GM21390 (cell line): ENCODE data around the gene CALR.
"Not testable (repeated sequence)": the region's sequence is repeated elsewhere in the genome, so short reads cannot be mapped to it uniquely, and the experiment has no call there.

Experiments used
- ATAC-seq: cut with Tn5 transposase; IDR thresholded peaks from one replicate; pipeline ENCODE4 v1.9.1; 2021; ENCODE audit not compliant: unreplicated experiment

CALR gene

DNA sequence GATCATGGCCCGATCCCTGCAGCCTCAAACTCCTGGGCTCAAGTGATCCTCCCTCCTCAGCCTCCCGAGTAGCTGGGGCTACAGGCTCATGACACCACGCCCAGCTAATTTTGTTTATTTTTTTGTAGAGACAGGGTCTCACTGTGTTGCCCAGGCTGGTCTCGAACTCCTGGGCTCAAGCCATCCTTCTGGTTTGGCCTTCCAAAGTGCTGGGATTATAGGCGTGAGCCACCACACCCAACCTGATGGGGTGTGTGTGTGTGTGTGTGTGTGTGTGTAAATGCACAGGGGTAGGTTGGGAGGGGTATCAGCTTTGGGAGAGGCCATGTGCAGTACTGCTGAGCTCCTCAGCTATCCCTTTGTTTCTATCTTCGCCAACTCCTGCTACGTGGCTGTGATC, 37.7 kb downstream of the CALR start:
- ATAC-seq, result not testable (repeated sequence)

- ATAC-seq, result no peak
Observed at GRCh38 chr19:12979974-12980373, 41.6 kb downstream of the CALR start.

DNA sequence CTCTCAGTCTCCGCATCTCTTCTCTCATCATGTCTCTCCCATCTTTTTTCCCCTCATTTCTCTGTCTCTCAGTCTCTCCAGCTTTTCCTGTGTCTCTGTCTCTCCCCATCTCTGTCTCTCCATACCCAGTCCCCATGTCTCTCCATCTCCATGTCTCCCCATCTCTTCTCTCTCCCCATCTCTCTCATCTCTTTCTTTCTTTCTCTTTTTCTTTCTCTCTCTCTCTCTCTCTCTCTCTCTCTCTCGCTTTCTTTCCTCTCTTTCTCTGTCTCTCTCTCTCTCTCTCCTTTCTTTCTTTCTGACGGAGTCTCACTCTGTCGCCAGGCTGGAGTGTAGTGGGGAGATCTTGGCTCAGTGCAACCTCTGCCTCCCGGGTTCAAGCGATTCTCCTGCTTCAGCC, 44.2 kb downstream of the CALR start:
- no peak for ATAC-seq

GRCh38 chr19:12983091-12983490, 44.7 kb downstream of the CALR start:
- no peak for ATAC-seq

DNA sequence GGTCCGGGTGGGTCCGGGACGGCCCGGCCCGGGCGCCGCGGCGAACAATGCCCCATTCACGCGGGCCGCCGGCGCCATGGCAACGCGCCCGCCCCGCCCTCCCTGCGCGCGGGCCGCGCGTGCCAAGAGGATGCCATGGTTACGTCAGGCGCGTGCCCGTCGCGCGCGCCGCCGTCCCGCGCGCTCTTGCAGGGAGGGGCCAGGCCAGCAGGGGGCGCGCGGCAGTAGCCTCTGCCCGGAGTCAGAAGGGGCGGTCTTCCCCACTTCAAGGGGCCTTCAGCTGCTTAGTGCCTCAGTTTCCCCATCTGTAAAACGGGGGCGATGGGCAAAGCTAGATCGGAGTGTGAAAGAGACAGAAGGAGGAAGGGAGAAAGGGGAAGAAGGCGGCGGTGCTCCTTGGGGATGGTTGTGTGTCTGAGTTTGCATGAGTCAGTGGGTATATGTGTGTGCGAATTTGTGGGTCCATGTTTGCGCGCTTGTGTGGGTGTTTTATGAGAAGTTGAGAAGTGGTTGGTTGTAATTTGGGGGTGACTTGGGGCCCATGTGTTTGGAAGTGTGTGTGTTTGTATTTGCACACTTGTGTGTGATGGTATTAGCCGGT, 45.2 kb downstream of the CALR start:
- ATAC-seq, result no peak

- ATAC-seq, result no peak
Observed at GRCh38 chr19:12984143-12984627, 45.8 kb downstream of the CALR start.

- ATAC-seq, result no peak
Observed at GRCh38 chr19:12984683-12985048, 46.3 kb downstream of the CALR start.

GRCh38 chr19:12985049-12985776, 46.8 kb downstream of the CALR start:
- ATAC-seq, result no peak

DNA sequence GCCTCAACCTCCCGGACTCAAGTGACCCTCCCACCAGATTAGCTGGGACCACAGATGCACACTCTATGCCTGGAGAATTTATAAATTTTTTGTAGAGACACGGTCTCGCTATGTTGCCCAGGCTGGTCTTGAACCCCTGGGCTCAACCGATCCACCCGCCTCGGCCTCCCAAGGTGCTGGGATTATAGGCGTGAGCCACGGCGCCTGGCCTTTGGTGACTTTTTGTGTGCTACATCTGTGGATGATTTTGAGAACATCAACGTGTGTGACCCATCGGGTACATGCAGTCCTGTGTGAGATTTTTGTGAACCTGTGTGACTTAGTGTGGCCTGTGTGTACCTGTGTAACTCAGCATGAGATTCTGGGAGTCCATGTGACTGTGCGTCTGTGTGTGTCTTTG, 48.3 kb downstream of the CALR start:
- no peak for ATAC-seq

- no peak for ATAC-seq
Observed at GRCh38 chr19:12987190-12987589, 48.8 kb downstream of the CALR start.

DNA sequence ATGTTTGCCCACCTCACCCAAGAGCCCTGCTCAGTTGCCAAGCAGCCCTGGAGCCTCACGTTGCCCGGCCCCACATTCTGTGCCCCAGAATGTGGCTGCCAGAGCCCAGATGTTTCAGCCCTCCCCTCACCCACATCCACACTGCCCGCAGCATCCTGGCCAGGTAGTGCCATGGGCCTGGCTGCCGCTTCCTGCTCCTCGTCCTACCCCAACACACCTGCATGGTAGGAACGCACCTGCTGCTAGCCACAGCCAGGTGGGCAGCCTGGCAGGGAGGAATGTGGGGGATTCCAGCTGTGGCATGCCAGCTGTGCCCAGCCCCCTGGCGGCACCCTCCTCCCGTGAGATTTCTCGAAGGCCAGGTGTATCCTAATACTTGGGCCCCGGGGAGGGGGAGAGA, 49.4 kb downstream of the CALR start:
- no peak for ATAC-seq

GRCh38 chr19:12990431-12990830, 52.0 kb downstream of the CALR start:
- no peak for ATAC-seq

GRCh38 chr19:12990853-12991252, 52.4 kb downstream of the CALR start:
- ATAC-seq, result no peak

- ATAC-seq, result no peak
Observed at GRCh38 chr19:12991296-12991695, 52.9 kb downstream of the CALR start.

DNA sequence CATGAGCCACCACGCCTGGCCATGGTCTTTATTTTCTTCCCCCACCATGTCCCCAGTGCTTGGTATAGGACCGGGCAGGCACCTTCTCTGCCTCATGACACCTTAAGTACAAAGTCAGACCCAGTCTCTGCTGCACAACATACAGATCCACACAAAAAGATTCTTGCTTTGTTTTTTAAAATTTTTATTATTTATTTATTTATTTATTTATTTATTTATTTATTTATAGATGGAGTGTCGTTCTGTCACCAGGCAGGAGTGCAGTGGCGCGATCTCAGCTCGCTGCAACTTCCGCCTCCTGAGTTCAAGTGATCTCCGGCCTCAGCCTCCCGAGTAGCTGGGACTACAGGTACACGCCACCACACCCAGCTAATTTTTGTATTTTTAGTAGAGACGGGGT, 54.3 kb downstream of the CALR start:
- ATAC-seq, result no peak

GRCh38 chr19:12993562-12993961, 55.2 kb downstream of the CALR start:
- ATAC-seq, result no peak
